K562 (cell line): ENCODE measurements around the gene GRAMD2A.

Experiments
- CHD1 ChIP-seq: fragments of 200-600 bp; sonication (generic); IDR thresholded peaks from one replicate; pipeline ENCODE4 v1.6.1; 2012; ENCODE audit warnings: mild to moderate bottlenecking, moderate library complexity, low read length, inconsistent platforms
- CTCF ChIP-seq, 3 experiments: IDR thresholded peaks in 2 of 3; conservative IDR thresholded peaks in 1 of 3; 2 replicates each; pipeline ENCODE4 v1.5.1; 2011 to 2012; ENCODE audit warnings: low read length in 3 of 3, mild to moderate bottlenecking in 3 of 3, control low read depth in 2 of 3, improper control_type of control experiment in 1 of 3, inconsistent platforms in 1 of 3, low read depth in 1 of 3, mixed read lengths in 1 of 3, moderate library complexity in 1 of 3; ENCODE audit not compliant: insufficient read depth in 2 of 3
- EZH2 ChIP-seq: IDR thresholded peaks from 2 replicates; pipeline ENCODE4 v1.6.1; 2012; ENCODE audit warnings: low read depth, mild to moderate bottlenecking, inconsistent platforms, low read length, borderline replicate concordance
- HDAC6 ChIP-seq: IDR thresholded peaks from 2 replicates; pipeline ENCODE4 v1.6.1; 2012; ENCODE audit warnings: low read depth, mild to moderate bottlenecking, control low read depth, inconsistent platforms, low read length, moderate library complexity
- KLF6 ChIP-seq: fragments of 250-450 bp; sonication (Bioruptor Pico); IDR thresholded peaks from 2 replicates; pipeline ENCODE4 v1.4.0; 2020; ENCODE audit warnings: mild to moderate bottlenecking, moderate library complexity, borderline replicate concordance
- NRF1 ChIP-seq, 2 experiments: fragments of 450-650 bp; IDR thresholded peaks in 1 of 2; conservative IDR thresholded peaks in 1 of 2; 2 replicates each; pipeline ENCODE4 v1.6.1; 2014; ENCODE audit warnings: mild to moderate bottlenecking in 2 of 2
- PRMT5 ChIP-seq: sonication (generic); formaldehyde crosslinking; IDR thresholded peaks from 2 replicates; pipeline ENCODE4 v1.5.0; 2020; ENCODE audit warnings: missing genetic modification reagents
- RBM17 ChIP-seq: fragments of 200-400 bp; formaldehyde crosslinking; IDR thresholded peaks from 2 replicates; pipeline ENCODE4 v1.6.1; 2017; ENCODE audit warnings: low read depth, mild to moderate bottlenecking, low read length, borderline replicate concordance
- RNF2 ChIP-seq: sonication (generic); IDR thresholded peaks from 2 replicates; pipeline ENCODE4 v1.6.1; 2016
- SREBF2 ChIP-seq: sonication (generic); formaldehyde crosslinking; IDR thresholded peaks from 2 replicates; pipeline ENCODE4 v1.4.0; 2020; ENCODE audit warnings: mild to moderate bottlenecking, missing genetic modification reagents
- YBX1 ChIP-seq: fragments of 450-650 bp; IDR thresholded peaks from 2 replicates; pipeline ENCODE4 v1.7.1; 2016; ENCODE audit warnings: mild to moderate bottlenecking
- ZNF324 ChIP-seq: fragments of 250-450 bp; sonication (Bioruptor Pico); IDR thresholded peaks from 2 replicates; pipeline ENCODE4 v1.4.0; 2020; ENCODE audit warnings: mild to moderate bottlenecking
- ZNF79 ChIP-seq: fragments of 250-450 bp; sonication (Bioruptor Pico); IDR thresholded peaks from 2 replicates; pipeline ENCODE4 v1.4.0; 2020; ENCODE audit warnings: low read depth, mild to moderate bottlenecking, moderate library complexity
- TF ChIP-seq, protein P1 (sequence below): fragments of 250-450 bp; sonication (Bioruptor Pico); IDR thresholded peaks from 2 replicates; pipeline ENCODE4 v1.5.0; 2020; ENCODE audit warnings: mild to moderate bottlenecking

GRCh38 chr15:72202801-72203506 lies 5.4 kb upstream of the GRAMD2A start:
- no peak for TF ChIP-seq EZH2
- no peak for TF ChIP-seq YBX1
- TF ChIP-seq SREBF2 (CRISPR knock-in tag): no peak
- TF ChIP-seq NRF1 (conservative IDR thresholded peaks at IDR 0.05 in 1 of 2, IDR thresholded peaks at IDR 0.05 in 1 of 2): no peak
- TF ChIP-seq CTCF (IDR thresholded peaks at IDR 0.05 in 2 of 3, conservative IDR thresholded peaks at IDR 0.05 in 1 of 3; ENCODE audit: insufficient read depth in 2 of 3, low read depth in 1 of 3, low read length in 3 of 3): no peak
- TF ChIP-seq CHD1: no peak
- no peak for TF ChIP-seq HDAC6
- TF ChIP-seq ZNF79: no peak
- no peak for TF ChIP-seq KLF6 (CRISPR knock-in tag)
- no peak for TF ChIP-seq PRMT5
- no peak for TF ChIP-seq RBM17
- TF ChIP-seq ZNF324 (CRISPR knock-in tag): no peak
- TF ChIP-seq, protein P1, sequence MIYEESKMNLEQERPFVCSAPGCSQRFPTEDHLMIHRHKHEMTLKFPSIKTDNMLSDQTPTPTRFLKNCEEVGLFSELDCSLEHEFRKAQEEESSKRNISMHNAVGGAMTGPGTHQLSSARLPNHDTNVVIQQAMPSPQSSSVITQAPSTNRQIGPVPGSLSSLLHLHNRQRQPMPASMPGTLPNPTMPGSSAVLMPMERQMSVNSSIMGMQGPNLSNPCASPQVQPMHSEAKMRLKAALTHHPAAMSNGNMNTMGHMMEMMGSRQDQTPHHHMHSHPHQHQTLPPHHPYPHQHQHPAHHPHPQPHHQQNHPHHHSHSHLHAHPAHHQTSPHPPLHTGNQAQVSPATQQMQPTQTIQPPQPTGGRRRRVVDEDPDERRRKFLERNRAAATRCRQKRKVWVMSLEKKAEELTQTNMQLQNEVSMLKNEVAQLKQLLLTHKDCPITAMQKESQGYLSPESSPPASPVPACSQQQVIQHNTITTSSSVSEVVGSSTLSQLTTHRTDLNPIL (CRISPR knock-in tag): no peak
- TF ChIP-seq RNF2: no peak
